B cell (primary cell): Measurements from ENCODE around the gene CORO1C. TPM values are rescaled to one million over a fixed set of nuclear protein-coding genes. Genes with fewer than 3 reads are reported as not detected.

Experiments
- ATAC-seq: fragments of 200-7000 bp; cut with Tn5 transposase; one replicate; pipeline ENCODE4 v1.10.0; 2021; ENCODE audit warnings: low read depth, mild to moderate bottlenecking, moderate number of reproducible peaks, moderate library complexity
- CTCF ChIA-PET: fragments of 350-600 bp; sonication (Branson Sonifier 250); formaldehyde crosslinking; loops from one replicate; lab custom pipeline; 2021; ENCODE audit warnings: antibody characterized with exemption, inconsistent platforms; lab: Charles Lee
- POLR2A ChIA-PET: fragments of 350-600 bp; sonication (Branson Sonifier 250); formaldehyde crosslinking; loops from one replicate; lab custom pipeline; 2021; ENCODE audit warnings: antibody characterized with exemption; lab: Charles Lee
- DNase-seq: peaks from one replicate; pipeline ENCODE4 v3.0.0; 2013
- H2AFZ ChIP-seq: 2 replicates; pipeline ENCODE4 v1.6.1; 2012; ENCODE audit warnings: mild to moderate bottlenecking, low read depth, low read length; ENCODE audit not compliant: insufficient read depth, poor library complexity, severe bottlenecking
- H3K27ac ChIP-seq, 2 donors: 1 replicate in 1 of 2; 2 replicates in 1 of 2; pipeline ENCODE4 v1.5.1; 2012 to 2013; ENCODE audit warnings: low read length in 2 of 2, mild to moderate bottlenecking in 2 of 2, moderate library complexity in 1 of 2
- H3K27me3 ChIP-seq, 4 experiments: fragments of 200-600 bp in 1 of 4; sonication (generic) in 1 of 4; replicated peaks in 1 of 4; 1 replicate in 2 of 4; 2 replicates in 2 of 4; pipeline versions ENCODE4 v1.6.1 to v1.7.0; 2013 to 2016; ENCODE audit warnings: low read length in 3 of 4, mild to moderate bottlenecking in 2 of 4, mixed read lengths in 1 of 4, moderate library complexity in 1 of 4; ENCODE audit not compliant: insufficient read depth in 4 of 4, control insufficient read depth in 3 of 4; ENCODE audit errors: control extremely low read depth in 1 of 4
- H3K36me3 ChIP-seq, 2 experiments: replicated peaks in 1 of 2; 1 replicate in 1 of 2; 2 replicates in 1 of 2; pipeline versions ENCODE4 v1.6.1 to v1.7.1; 2013; ENCODE audit warnings: low read length in 1 of 2; ENCODE audit not compliant: insufficient read depth in 2 of 2, control insufficient read depth in 1 of 2; ENCODE audit errors: control extremely low read depth in 1 of 2, extremely low read depth in 1 of 2
- H3K4me1 ChIP-seq, 2 donors: fragments of 200-600 bp in 1 of 2; sonication (generic) in 1 of 2; 1 replicate in 1 of 2; 2 replicates in 1 of 2; pipeline versions ENCODE4 v1.5.1 to v1.6.1; 2013 to 2017; ENCODE audit warnings: low read length in 2 of 2; ENCODE audit not compliant: control insufficient read depth in 2 of 2, insufficient read depth in 2 of 2
- H3K4me2 ChIP-seq: replicated peaks from 2 replicates; pipeline ENCODE3; 2012; ENCODE audit warnings: mild to moderate bottlenecking, low read depth, low read length; ENCODE audit not compliant: poor library complexity, severe bottlenecking
- H3K4me3 ChIP-seq, 5 experiments: fragments of 200-600 bp in 1 of 5; sonication (generic) in 1 of 5; 1 replicate in 3 of 5; 2 replicates in 2 of 5; pipeline versions ENCODE4 v1.5.1 to v1.7.0; 2011 to 2016; ENCODE audit warnings: low read length in 4 of 5, mild to moderate bottlenecking in 4 of 5, low read depth in 2 of 5, control low read depth in 1 of 5, moderate library complexity in 1 of 5; ENCODE audit not compliant: insufficient read depth in 1 of 5; ENCODE audit errors: control extremely low read depth in 1 of 5, extremely low read depth in 1 of 5
- H3K79me2 ChIP-seq: fragments of 200-600 bp; sonication (generic); one replicate; pipeline ENCODE4 v1.6.0; 2016; ENCODE audit warnings: low read length; ENCODE audit not compliant: control insufficient read depth, insufficient read depth
- H3K9ac ChIP-seq: fragments of 200-600 bp; sonication (generic); 2 replicates; pipeline ENCODE4 v1.6.1; 2017; ENCODE audit warnings: mild to moderate bottlenecking, low read length, moderate library complexity
- H3K9me3 ChIP-seq, 3 donors: one replicate each; pipeline versions ENCODE4 v1.6.1 to v1.7.1; 2013; ENCODE audit warnings: low read length in 2 of 3; ENCODE audit not compliant: control insufficient read depth in 2 of 3, insufficient read depth in 1 of 3; ENCODE audit errors: control extremely low read depth in 1 of 3
- H4K20me1 ChIP-seq: 2 replicates; pipeline ENCODE4 v1.6.0; 2012; ENCODE audit warnings: mild to moderate bottlenecking, low read length; ENCODE audit not compliant: insufficient read depth, control insufficient read depth, poor library complexity, severe bottlenecking
- H3K27ac Mint-ChIP-seq: one replicate; pipeline ENCODE4 v1.8.0; 2021; ENCODE audit warnings: mixed read lengths
- H3K27me3 Mint-ChIP-seq: one replicate; pipeline ENCODE4 v1.8.0; 2021; ENCODE audit warnings: mixed read lengths
- H3K4me1 Mint-ChIP-seq: one replicate; pipeline ENCODE4 v1.8.0; 2021; ENCODE audit warnings: mixed read lengths
- H3K4me3 Mint-ChIP-seq: one replicate; pipeline ENCODE4 v1.8.0; 2021; ENCODE audit warnings: mixed read lengths
- H3K9me3 Mint-ChIP-seq: one replicate; pipeline ENCODE4 v1.8.0; 2022; ENCODE audit warnings: mixed read lengths; ENCODE audit not compliant: insufficient read depth
- EZH2 ChIP-seq: IDR thresholded peaks from 2 replicates; pipeline ENCODE4 v1.6.1; 2012; ENCODE audit warnings: borderline replicate concordance, low read depth, mild to moderate bottlenecking, moderate library complexity, low read length; ENCODE audit not compliant: insufficient read depth, poor library complexity, severe bottlenecking
- WGBS: methylation state at CpG from one replicate; pipeline ENCODE4 v1.1.5; 2013; ENCODE audit warnings: missing lambda C conversion rate; ENCODE audit not compliant: insufficient coverage; 5-methylcytosine and 5-hydroxymethylcytosine counted together
- intact Hi-C: fragments of 100-400 bp; cut with micrococcal nuclease; formaldehyde crosslinking; loops from one replicate; pipeline ENCODE4 v1.10.0; 2022
- polyA plus RNA-seq: library from polyadenylated mRNA; depleted of rRNA; stranded (reverse); fragments of >200 nt; gene quantifications from 2 replicates; pipeline ENCODE4 v1.2.3, GENCODE V29; 2012
- total RNA-seq, 2 donors: library from RNA; stranded (reverse); fragments of 120-200 nt in 1 of 2; gene quantifications; 1 replicate in 1 of 2; 2 replicates in 1 of 2; pipeline versions ENCODE4 v1.2.3 to v1.2.4, GENCODE V29; 2013 to 2022
- TF ChIP-seq, protein P1 (sequence below): fragments of 200-600 bp; IDR thresholded peaks from one replicate; pipeline ENCODE4 v1.8.0; 2022; ENCODE audit warnings: antibody characterized with exemption, mild to moderate bottlenecking

The CORO1C gene
- total and polyA plus RNA-seq, 2 donors (not counting 1 experiment from before 2014, with no cell fraction given) = 19.2 to 68.0 TPM

DNA sequence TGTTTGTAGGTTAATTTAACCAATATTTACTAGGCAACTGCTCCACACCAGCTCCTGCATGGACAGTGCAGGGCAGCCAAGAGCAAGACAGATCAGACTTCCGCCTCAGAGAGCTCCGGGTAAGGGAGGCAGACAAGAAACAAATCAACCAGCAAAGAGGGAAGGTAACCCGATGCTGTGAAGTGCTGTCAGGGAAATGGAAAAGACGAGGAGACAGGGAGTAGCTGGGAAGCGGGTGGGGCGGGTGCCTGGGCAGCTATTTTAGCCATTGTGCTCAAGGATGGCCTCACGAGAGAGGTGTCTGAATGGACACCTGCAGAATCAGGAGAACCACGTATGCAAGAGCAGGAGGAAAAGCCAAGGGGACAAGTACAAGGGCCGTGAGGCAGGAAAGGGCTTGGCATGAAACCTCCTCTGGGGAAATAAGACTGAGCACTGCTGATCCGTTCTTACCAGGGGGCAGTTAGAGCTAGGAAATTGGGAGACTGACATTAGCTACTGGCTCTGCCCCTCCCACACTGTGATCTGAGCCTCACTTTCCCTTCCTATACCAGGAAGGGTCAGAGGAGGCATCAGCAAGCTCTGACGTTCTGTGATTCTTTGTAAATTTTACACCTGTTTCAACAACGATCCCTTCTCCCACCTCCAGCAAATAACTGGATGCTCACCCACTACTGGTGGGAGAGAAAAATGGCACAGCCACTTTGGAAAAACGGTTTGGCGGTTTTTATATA lies 126.9 kb downstream of the CORO1C start:
- H3K4me1 Mint-ChIP-seq = no peaks in the 10 kb centered on the region
- no peak overlapping the region for H3K4me3 ChIP-seq
- no peak for DNase-seq
- peaks cover 0 to 8% (median 1%) of the 10 kb centered on the region in 4 experiments for H3K27me3 ChIP-seq
- H3K9me3 ChIP-seq = peaks cover 0 to under 1% (median 0%) of the 10 kb centered on the region in 3 donors
- no peak overlapping the region for H3K4me3 Mint-ChIP-seq
- 78% methylated on average over 14 of the region's 14 CpGs for WGBS
- ChIA-PET POLR2A (no interaction called here), CTCF (interaction anchor here (1.0 to 2.7 kb wide), 2 partner anchors 13 to 24 kb away, joined by 3 to 13 read pairs; no protein-coding TSS in a partner anchor)
- no peaks in the 10 kb centered on the region for H3K36me3 ChIP-seq
- no peaks in the 10 kb centered on the region for H4K20me1 ChIP-seq
- peak overlapping the region; percentile 29 for H3K27ac Mint-ChIP-seq
- intact Hi-C loops = no loop called here
- no peak overlapping the region for H3K27ac ChIP-seq
- peaks cover 4% of the 10 kb centered on the region for H3K27me3 Mint-ChIP-seq
- no peaks in the 10 kb centered on the region for H3K9me3 Mint-ChIP-seq
- no peak overlapping the region for H2AFZ ChIP-seq
- H3K4me1 ChIP-seq = peaks cover 0 to under 1% of the 10 kb centered on the region in 2 donors
- H3K79me2 ChIP-seq = no peaks in the 10 kb centered on the region
- no peak overlapping the region for H3K9ac ChIP-seq
- TF ChIP-seq EZH2 = no peak
- TF ChIP-seq, protein P1, sequence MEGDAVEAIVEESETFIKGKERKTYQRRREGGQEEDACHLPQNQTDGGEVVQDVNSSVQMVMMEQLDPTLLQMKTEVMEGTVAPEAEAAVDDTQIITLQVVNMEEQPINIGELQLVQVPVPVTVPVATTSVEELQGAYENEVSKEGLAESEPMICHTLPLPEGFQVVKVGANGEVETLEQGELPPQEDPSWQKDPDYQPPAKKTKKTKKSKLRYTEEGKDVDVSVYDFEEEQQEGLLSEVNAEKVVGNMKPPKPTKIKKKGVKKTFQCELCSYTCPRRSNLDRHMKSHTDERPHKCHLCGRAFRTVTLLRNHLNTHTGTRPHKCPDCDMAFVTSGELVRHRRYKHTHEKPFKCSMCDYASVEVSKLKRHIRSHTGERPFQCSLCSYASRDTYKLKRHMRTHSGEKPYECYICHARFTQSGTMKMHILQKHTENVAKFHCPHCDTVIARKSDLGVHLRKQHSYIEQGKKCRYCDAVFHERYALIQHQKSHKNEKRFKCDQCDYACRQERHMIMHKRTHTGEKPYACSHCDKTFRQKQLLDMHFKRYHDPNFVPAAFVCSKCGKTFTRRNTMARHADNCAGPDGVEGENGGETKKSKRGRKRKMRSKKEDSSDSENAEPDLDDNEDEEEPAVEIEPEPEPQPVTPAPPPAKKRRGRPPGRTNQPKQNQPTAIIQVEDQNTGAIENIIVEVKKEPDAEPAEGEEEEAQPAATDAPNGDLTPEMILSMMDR = no peak
- ATAC-seq = no peak
- H3K4me2 ChIP-seq = no peak overlapping the region

DNA sequence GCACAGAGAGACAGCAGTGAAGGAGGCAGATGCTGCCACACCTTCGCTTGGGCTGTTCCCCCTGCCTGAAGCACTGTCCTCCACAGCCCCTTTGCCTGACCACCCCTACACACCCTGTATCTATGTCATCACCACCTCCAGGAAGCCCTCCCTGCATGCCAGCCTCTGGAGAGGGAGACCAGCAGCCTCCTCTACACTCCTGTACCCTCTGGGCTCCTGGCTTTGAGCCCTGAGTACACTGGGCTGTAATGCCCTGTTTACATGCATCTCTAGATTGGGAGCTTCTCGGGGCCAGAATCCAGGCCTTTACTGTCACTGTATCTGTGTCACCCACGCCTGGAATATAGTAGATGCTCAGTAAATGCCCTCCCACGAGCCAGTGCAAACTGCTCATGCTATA lies 127.6 kb downstream of the CORO1C start:
- ChIA-PET POLR2A (no interaction called here), CTCF (interaction anchor here (2.7 kb wide), 1 partner anchor 13 kb away, joined by 13 read pairs; no protein-coding TSS in a partner anchor)
- Mint-ChIP-seq H3K4me1 (no peaks in the 10 kb centered on the region), H3K27ac (peak overlapping the region; percentile 29), H3K9me3 (no peaks in the 10 kb centered on the region), H3K27me3 (peaks cover 4% of the 10 kb centered on the region), H3K4me3 (no peak overlapping the region)
- no peaks in the 10 kb centered on the region for H3K79me2 ChIP-seq
- no peaks in the 10 kb centered on the region for H3K9me3 ChIP-seq
- no peaks in the 10 kb centered on the region for H4K20me1 ChIP-seq
- WGBS = 97% methylated on average over 4 of the region's 4 CpGs
- H3K4me3 ChIP-seq = no peak overlapping the region
- no peak overlapping the region for H3K27ac ChIP-seq
- H3K27me3 ChIP-seq = peaks cover 0 to 4% (median under 1%) of the 10 kb centered on the region in 4 experiments
- no peak overlapping the region for H2AFZ ChIP-seq
- H3K4me1 ChIP-seq = no peaks in the 10 kb centered on the region
- no peak for TF ChIP-seq EZH2
- TF ChIP-seq, protein P1 = no peak
- no peak overlapping the region for H3K9ac ChIP-seq
- no peaks in the 10 kb centered on the region for H3K36me3 ChIP-seq
- ATAC-seq (no peak), DNase-seq (no peak)
- intact Hi-C loops = no loop called here
- no peak overlapping the region for H3K4me2 ChIP-seq
